D341Med (cell line): ENCODE results near the gene ATAD2B.
"Not testable (repeated sequence)": the region's sequence is repeated elsewhere in the genome, so short reads cannot be mapped to it uniquely, and the experiment has no call there.

Source experiments
- DNase-seq: peaks from one replicate; pipeline ENCODE4 v3.0.0; 2012; ENCODE audit warnings: low spot score

ATAD2B gene

GRCh38 chr2:23745726-23746105 lies 181.2 kb downstream of the ATAD2B start:
- DNase-seq, result peak; percentile 51

- no peak for DNase-seq
Measured at GRCh38 chr2:23745068-23745725, 181.7 kb downstream of the ATAD2B start.

DNA sequence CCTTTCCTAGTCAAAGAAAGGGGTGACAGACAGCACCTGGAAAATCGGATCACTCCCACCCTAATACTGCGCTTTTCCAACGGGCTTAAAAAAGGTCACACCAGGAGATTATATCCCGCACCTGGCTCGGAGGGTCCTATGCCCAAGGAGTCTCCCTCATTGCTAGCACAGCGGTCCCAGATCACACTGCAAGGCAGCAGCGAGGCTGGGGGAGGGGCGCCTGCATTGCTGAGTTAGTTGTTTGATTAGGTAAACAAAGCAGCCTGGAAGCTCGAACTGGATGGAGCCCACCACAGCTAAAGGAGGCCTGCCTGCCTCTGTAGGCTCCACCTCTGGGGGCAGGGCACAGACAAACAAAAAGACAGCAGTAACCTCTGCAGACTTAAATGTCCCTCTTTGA lies 190.1 kb downstream of the ATAD2B start:
- DNase-seq, result not testable (repeated sequence)

- no peak for DNase-seq
Measured at GRCh38 chr2:23734416-23734815, 192.5 kb downstream of the ATAD2B start.

DNA sequence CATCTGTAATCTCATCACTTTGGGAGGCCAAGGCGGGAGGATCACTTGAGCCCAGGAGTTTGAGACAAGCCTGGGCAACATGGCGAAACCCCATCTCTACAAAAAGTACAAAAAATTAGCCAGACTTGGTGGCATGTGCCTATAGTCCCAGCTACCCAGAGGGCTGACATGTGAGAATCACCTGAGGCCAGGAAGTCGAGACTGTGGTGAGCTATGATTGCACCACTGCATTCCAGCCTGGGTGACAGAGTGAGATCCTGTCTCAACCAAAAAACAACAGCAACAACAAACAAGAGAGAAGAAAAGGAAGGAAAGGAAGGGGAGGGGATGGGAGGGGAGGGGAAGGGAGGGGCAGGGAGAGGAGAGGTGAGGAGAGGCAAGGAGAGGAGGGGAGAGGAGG lies 203.9 kb downstream of the ATAD2B start:
- not testable (repeated sequence) for DNase-seq

DNA sequence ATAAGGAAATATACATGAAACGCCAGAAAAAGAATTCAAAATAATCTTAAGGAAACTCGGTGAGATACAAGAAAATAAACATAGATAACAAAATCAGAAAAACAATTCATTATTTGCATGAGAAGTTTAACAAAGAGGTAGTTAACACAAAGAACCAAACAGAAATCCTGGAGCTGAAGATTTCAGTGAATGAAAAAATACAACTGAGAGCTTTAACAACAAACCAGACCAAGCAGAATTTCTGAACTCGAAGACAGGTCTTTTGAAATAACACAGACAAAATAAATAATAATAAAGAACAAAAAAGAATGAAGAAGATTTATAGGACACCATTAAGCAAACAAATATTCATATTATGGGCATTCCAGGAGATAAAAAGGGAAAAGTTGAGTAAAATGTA lies 204.7 kb downstream of the ATAD2B start:
- DNase-seq, result no peak

- no peak for DNase-seq
Measured at GRCh38 chr2:23721454-23721826, 205.5 kb downstream of the ATAD2B start.

DNA sequence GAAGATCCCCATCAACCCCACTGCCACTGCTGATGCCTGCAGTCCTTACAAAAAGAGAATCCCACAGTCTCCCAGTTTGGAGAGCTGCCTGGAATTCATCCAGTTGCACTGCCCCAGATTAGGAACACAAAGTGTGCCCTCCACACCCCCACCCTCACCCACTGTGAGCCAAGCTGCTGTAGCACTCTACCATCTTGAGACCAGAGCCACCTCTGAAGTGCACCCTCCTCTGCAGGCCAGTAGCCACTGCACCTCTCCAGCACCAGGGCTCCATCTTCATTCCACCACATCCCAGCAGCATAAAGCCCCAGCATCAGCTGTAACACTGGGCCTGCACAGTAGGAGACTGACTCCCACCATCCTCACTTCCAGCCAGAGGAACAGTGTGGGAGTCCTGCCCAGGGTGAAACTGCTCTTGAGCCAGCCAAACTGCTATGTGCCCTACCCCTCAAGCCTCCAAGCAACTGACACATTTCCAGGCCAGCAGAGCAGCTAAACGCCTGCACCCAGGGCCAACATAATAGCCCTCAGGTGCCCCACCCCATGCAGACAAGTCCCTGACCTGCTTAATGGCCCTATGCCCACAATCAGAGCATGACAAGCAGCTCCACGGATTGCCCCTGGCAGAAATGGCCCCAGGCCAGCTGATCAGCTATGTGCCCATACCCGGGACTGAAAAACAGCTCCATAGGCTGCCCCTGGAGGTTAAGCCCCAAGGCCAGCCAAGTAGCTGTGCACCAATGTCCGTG lies 206.0 kb downstream of the ATAD2B start:
- DNase-seq, result no peak

DNA sequence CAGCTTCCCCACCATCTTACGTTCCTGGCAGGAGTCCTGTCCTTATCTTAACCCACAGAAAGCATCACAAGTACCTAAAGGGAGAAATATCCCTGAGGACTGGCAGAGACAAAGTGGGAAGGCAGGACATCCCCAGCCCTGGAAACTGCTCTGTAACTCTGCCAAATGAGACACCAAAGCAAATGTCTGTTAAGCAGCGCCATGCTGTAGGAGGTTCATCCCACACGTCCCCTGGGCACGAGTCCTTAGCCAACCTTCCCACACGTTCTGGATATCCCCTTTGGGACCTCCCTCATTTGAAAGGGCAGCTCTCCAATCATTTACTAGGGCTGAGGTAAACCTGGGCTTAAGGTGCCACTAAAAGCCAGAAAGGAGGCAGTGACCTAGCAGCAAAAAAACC lies 207.2 kb downstream of the ATAD2B start:
- no peak for DNase-seq

DNA sequence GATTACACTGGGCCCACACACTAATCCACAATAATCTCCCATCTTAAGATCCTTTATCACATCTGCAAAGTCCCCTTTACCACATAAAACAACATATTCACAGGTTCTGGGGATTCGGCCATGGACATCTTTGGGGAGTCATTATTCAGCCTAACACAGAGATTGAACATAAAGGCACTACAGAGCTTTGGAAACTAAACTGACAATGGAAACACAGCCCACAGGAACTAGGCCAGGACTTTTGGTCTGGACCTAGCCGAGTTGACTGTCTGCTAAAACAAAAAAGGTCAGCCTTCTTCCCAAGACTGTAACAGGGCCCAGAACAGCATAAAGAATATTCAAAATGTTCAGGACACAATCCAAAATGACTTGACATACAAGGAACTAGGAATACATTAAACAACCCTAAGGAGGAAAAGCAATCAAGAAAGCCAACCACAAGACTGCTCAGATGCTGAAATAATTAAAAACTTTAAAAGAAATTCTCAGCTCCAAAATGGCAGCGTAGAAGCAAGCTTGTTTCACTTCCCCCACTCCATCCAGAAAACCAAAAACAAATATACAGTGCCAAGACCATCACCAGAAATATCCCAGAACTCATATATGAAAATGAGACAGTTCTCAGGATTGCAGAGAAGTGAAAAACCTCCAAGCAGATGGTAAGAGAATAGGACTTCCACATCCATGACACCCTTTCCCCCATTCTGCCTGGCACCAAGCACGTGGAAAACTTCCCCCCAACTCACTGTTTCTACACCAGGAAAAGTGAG lies 207.8 kb downstream of the ATAD2B start:
- DNase-seq, result no peak

GRCh38 chr2:23713351-23713750 lies 213.6 kb downstream of the ATAD2B start:
- DNase-seq, result no peak

- DNase-seq, result no peak
Measured at GRCh38 chr2:23712756-23713151, 214.2 kb downstream of the ATAD2B start.

GRCh38 chr2:23711979-23712755 lies 214.8 kb downstream of the ATAD2B start:
- DNase-seq, result no peak

DNA sequence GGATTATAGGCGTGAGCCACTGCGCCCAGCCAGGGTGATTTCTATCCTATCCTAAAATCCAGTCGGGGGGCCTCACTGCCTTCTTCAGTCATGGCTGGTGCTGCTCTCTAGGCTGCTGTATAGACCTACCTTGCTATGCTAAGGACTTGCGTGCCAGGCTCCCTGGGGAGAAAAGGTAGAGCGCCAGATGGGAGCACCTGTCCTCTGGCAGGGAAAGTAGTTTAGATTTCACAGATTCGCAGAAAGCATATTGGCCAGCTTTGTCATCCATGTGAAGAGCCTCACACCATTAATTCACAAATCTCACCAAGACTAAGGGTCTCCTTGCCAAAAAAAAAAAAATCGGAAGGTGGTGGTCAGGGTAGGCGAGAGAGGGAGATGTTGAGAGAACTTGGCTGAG lies 217.6 kb downstream of the ATAD2B start:
- no peak for DNase-seq

DNA sequence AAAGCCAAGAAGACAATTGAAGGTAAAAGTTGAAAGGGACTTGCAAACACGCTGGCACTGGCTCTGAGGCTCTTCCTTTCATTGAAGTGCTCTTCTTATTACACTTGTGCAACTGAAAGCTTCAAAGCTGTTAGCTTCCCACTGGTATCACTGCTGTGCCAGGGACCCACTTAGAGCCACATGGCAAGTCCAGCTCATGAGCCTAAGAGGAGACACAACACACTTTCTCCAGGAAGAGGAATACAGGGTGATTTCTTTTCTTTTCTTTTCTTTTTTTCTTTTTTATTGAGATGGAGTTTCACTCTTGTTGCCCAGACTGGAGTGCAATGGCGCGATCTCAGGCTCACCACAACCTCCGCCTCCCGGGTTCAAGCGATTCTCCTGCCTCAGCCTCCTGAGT lies 218.2 kb downstream of the ATAD2B start:
- no peak for DNase-seq

DNA sequence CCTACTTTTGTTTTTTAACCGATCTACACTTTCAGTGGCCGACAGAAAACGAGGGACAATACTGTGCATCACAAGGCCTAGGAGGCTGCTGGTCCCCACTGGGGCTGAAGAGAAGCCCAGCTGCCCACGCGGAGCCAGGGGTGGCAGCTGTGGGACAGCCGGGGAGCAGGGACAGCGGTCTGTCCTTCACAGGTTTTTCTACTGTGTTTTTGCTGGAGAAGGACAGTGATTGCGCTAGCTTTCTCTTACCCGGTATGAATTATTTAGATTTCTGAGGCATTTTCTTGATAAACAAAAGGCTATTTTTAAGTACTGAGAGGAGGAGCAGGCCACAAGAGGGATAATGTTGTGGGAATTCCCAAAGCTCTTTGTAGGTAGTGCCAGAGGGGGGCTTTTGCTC lies 219.8 kb downstream of the ATAD2B start:
- no peak for DNase-seq

DNA sequence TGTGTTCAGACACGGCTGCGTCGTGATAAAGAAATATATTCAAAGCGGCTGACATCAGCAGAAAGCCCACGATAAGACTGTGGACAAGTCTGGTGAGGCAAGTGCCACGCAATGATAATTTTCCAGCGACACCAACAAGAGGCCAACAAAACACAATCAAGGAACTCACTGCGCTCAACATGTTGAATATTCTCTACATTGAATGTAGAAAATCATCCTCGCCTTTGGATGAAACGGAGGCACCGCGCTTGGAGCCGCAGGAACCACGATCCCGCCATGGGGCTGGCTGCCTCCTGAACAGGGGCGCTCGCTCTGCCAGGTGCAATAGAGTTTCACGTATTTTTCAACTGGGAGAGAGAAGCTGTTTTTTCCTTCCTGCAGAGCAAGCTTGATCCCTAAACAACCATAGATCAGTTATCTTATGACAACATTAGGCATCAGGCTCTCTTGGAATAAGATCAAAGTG lies 220.3 kb downstream of the ATAD2B start:
- DNase-seq, result no peak

DNA sequence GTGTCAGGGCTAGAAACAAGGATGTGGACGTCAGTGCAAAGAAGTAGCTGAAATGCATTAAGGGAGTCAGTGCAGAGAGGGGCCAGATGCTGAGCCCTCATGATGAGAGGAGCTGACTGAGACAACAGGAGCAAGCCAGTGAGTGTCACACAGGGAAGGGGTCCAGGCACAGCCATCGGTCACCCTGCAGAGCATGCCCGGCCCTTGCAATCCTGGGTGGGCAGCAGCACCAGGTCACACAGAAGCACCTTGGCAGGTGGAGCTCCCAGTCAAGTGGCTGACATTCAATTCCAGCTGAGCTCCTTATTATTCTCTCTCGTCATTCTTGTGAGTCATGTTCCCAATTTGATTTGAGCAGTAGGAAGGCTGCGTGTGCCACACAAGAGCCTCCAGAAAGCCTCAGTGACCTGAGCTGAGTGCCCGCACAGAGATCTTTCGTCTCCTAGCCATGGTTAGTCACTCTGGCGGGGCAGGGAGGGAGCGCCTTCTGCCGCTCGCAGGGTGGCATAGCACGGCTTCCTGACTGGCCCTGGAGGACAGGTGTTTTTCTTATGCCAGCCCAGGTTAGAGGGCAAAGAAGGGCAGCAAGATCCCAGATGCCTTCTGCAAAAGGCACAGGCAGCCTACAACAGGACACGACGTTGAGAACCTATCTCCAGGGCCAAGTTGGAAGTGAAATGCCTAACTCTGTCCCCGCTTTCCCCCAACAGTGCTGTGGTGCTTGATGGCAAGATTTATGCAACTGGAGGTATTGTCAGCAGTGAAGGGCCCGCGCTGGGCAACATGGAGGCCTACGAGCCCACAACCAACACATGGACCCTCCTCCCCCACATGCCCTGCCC lies 220.9 kb downstream of the ATAD2B start:
- no peak for DNase-seq

DNA sequence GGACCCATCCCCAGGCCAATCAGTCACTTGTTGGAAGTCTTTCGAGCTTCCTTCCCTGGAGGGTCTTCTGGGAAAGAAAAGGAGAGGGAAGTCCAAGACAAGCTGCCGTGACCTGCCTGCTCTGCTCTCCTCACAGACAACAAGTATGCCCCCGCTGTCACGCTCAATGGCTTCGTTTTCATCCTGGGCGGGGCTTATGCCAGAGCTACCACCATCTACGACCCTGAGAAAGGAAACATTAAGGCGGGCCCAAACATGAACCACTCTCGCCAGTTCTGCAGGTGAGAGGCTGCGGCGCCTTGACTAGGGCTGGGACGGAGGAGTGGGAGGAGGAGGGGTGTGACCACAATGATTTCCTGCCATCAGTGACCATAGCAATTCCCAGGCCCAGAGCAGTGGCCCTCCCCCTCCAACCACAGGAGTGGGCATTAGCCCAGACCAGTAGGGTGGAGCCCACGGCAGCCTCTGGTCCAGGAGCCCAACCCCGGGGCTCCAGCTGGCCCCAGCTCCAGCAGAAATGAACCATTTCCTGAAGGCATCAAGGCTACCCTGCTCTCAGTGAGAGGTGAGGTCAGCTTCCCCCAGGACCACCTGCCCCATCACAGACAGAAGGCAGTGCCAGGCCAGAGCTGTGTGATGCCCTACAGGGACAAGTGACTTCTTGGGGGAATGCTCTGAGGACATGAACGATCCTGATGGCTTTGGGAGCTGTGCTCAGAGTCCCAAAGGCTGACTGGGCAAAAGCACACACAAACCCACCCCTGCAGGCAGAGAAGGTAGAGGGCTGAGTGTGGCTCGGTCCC lies 223.1 kb downstream of the ATAD2B start:
- DNase-seq, result peak; percentile 9

GRCh38 chr2:23703037-23703582 lies 223.8 kb downstream of the ATAD2B start:
- no peak for DNase-seq
